ENCODE data around the gene TSBP1.
A peak's percentile ranks its signal among the peaks of the same experiment; 100 is the strongest.

DNA sequence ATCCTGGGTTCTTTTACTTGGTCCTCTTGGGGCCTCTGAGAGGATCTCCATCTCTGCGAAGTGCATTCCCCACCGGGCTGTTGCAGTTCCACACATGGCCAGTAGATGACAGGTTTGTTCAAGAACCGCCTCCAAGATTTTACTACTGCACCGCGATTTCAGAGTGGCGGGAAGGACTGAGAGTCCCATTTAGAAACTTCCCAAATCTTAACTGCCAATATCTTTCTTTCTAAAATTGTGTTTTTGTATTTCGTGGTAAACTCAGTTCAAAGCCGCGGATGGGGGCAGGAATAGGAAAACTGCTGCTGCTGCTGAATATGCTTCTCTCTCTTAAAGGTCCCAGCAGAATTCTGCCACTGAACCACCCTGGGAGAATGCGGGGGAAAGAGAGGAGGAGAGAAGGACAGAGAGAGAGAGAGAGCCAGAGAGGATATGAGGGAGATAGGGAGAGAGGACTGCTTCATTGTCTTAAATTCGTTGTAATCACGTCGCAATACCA is 43.9 kb upstream of the TSBP1 start:
- TF ChIP-seq, protein P1, sequence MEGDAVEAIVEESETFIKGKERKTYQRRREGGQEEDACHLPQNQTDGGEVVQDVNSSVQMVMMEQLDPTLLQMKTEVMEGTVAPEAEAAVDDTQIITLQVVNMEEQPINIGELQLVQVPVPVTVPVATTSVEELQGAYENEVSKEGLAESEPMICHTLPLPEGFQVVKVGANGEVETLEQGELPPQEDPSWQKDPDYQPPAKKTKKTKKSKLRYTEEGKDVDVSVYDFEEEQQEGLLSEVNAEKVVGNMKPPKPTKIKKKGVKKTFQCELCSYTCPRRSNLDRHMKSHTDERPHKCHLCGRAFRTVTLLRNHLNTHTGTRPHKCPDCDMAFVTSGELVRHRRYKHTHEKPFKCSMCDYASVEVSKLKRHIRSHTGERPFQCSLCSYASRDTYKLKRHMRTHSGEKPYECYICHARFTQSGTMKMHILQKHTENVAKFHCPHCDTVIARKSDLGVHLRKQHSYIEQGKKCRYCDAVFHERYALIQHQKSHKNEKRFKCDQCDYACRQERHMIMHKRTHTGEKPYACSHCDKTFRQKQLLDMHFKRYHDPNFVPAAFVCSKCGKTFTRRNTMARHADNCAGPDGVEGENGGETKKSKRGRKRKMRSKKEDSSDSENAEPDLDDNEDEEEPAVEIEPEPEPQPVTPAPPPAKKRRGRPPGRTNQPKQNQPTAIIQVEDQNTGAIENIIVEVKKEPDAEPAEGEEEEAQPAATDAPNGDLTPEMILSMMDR (IDR thresholded peaks at IDR 0.05), result peak; percentile 88 to 100 (median 92)
- TF ChIP-seq POLR2AphosphoS5 (IDR thresholded peaks at IDR 0.05), result no peak
